Neural progenitor cell (in vitro differentiated cells): Measurements from ENCODE around the gene CCDC177.

ENCODE experiments used
- EZH2phosphoT487 ChIP-seq: fragments of 200-600 bp; sonication (generic); IDR thresholded peaks from 2 replicates; pipeline ENCODE4 v1.6.1; 2017; ENCODE audit warnings: antibody characterized with exemption
- TF ChIP-seq, protein P1 (sequence below): fragments of 200-600 bp; sonication (generic); IDR thresholded peaks from 2 replicates; pipeline ENCODE4 v1.5.1; 2017; ENCODE audit warnings: antibody characterized with exemption, mild to moderate bottlenecking

- TF ChIP-seq EZH2phosphoT487: no peak
- TF ChIP-seq, protein P1, sequence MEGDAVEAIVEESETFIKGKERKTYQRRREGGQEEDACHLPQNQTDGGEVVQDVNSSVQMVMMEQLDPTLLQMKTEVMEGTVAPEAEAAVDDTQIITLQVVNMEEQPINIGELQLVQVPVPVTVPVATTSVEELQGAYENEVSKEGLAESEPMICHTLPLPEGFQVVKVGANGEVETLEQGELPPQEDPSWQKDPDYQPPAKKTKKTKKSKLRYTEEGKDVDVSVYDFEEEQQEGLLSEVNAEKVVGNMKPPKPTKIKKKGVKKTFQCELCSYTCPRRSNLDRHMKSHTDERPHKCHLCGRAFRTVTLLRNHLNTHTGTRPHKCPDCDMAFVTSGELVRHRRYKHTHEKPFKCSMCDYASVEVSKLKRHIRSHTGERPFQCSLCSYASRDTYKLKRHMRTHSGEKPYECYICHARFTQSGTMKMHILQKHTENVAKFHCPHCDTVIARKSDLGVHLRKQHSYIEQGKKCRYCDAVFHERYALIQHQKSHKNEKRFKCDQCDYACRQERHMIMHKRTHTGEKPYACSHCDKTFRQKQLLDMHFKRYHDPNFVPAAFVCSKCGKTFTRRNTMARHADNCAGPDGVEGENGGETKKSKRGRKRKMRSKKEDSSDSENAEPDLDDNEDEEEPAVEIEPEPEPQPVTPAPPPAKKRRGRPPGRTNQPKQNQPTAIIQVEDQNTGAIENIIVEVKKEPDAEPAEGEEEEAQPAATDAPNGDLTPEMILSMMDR: no peak
Observed at GRCh38 chr14:69537900-69538299, 36.8 kb downstream of the CCDC177 start.
